Central memory CD8-positive, alpha-beta T cell (primary cell): ENCODE results near the gene C1QTNF6.
A peak's percentile ranks its signal among the peaks of the same experiment; 100 is the strongest.

Experiments
- ATAC-seq: fragments of 150-1000 bp; cut with Tn5 transposase; replicated peaks from 2 replicates; pipeline ENCODE4 v1.10.0; 2022; ENCODE audit warnings: mild to moderate bottlenecking, moderate FRiP score, moderate number of reproducible peaks; ENCODE audit not compliant: poor library complexity, severe bottlenecking; ENCODE audit errors: extremely low read depth
- DNase-seq, 2 donors: peaks; one replicate each; pipeline ENCODE4 v3.0.0; 2021; ENCODE audit warnings: low spot score in 2 of 2
- H3K27ac Mint-ChIP-seq: one replicate; pipeline ENCODE4 v1.8.0; 2022; ENCODE audit warnings: low read depth, mild to moderate bottlenecking, moderate library complexity, mixed read lengths
- H3K27me3 Mint-ChIP-seq: one replicate; pipeline ENCODE4 v1.8.0; 2022; ENCODE audit warnings: mixed read lengths
- H3K36me3 Mint-ChIP-seq: one replicate; pipeline ENCODE4 v1.8.0; 2022; ENCODE audit warnings: mild to moderate bottlenecking, moderate library complexity, mixed read lengths; ENCODE audit not compliant: insufficient read depth
- H3K4me1 Mint-ChIP-seq: one replicate; pipeline ENCODE4 v1.8.0; 2022; ENCODE audit warnings: mixed read lengths
- H3K4me3 Mint-ChIP-seq: one replicate; pipeline ENCODE4 v1.8.0; 2022; ENCODE audit warnings: mild to moderate bottlenecking, moderate library complexity, mixed read lengths
- H3K9me3 Mint-ChIP-seq: one replicate; pipeline ENCODE4 v1.8.0; 2022; ENCODE audit warnings: mixed read lengths

Gene C1QTNF6

DNA sequence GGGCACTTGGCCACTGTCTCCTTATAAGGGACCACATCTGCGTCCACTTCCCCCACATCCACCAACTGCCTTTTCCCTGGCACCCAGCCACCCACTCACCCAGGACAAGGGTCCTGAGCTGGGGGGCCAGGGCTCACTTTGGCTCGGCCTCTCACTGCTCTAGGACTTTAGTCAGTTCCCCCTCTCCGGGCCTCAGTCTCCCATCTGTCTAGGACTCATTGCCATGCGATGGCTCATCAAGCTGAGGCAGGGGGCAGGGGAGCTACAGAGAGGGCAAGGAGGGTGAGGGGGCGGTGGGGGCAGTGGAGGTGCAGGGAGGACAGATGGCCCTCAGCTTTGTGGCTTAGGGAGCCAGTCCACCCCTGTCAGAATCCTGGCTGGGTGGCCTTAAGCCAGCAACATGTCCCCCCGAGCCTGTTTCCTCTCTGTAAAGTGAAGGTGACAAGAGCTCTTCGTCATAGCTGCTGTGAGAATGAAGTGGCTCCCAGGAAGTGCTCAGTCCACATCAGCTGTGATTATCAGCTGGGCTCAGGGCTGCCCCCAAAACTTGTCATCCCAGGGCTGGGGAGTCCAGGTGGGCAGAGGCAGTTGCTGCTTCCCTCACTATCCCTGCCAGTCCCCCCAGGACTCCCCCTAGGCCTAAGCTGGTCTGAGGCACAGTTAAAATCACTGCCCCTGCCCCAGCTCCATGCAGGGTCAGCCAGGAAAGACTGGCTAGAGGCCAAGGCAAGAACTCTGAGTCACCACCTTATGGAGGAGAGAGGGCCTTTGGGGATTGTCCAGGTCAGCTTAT is 41.2 kb upstream of the C1QTNF6 start:
- Mint-ChIP-seq H3K9me3 (no peaks in the 10 kb centered on the region), H3K27ac (peak overlapping the region; percentile 97), H3K36me3 (peaks cover 70% of the 10 kb centered on the region), H3K4me3 (peak overlapping the region; percentile 61), H3K27me3 (no peaks in the 10 kb centered on the region), H3K4me1 (peaks cover 84% of the 10 kb centered on the region)
- DNase-seq: peak in 1 of 2 donors; percentile 35
- peak; percentile 50 for ATAC-seq

DNA sequence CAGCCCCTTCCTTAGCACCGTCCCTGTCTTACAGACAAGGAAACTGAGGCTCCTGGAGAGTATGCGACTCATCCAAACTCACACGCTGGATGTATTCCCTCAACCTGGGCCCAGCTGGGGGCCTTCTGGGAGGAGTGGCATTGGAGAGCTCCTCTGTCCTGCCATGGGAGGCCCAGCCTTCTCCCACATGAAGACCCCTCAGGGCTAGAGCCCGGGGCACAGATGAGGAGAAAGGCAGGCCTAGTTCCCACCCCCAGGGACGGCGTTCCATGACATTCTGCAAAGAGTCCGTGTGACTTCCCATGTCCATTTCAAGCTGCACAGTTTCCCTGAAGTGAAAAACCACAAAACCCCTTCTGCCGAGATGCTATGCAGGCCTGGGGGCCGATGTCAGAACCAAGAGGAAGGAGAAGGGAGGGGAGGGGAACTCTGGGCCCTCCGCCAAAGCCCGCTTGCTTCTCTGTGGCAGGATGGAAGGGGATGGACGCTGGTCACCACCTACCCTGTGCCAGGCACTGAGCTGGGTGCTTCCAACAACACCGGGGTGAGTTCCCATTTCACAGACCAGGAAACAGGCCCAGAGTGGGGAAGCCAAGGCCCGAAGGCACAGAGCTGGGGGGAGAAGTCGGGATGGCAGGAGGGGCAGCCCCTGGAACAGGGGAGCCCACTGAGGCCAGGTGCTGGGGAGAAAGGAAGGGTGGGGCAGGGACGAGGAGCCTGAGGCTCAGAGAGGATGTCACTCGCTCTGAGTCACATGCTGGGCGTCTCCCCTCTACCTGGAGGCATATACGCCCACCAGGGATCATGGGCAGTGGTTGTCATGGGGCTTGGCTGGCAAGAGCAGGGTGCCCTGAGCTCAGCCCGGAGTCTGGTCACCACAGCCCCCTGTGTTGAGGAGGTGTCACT is 40.3 kb upstream of the C1QTNF6 start:
- peaks cover 69% of the 10 kb centered on the region for H3K36me3 Mint-ChIP-seq
- H3K27ac Mint-ChIP-seq: peak overlapping the region; percentile 97
- H3K4me3 Mint-ChIP-seq: peak overlapping the region; percentile 61
- no peaks in the 10 kb centered on the region for H3K9me3 Mint-ChIP-seq
- no peaks in the 10 kb centered on the region for H3K27me3 Mint-ChIP-seq
- no peak for DNase-seq
- no peak for ATAC-seq
- peaks cover 84% of the 10 kb centered on the region for H3K4me1 Mint-ChIP-seq

- no peak for DNase-seq
- H3K9me3 Mint-ChIP-seq: peaks cover 3% of the 10 kb centered on the region
- peak overlapping the region; percentile 25 for H3K4me3 Mint-ChIP-seq
- peak overlapping the region; percentile 76 for H3K27ac Mint-ChIP-seq
- peaks cover 84% of the 10 kb centered on the region for H3K4me1 Mint-ChIP-seq
- ATAC-seq: no peak
- H3K36me3 Mint-ChIP-seq: peaks cover 58% of the 10 kb centered on the region
- H3K27me3 Mint-ChIP-seq: no peaks in the 10 kb centered on the region
These were observed 38.5 kb upstream of the C1QTNF6 start for GRCh38 chr22:37226514-37226913.

DNA sequence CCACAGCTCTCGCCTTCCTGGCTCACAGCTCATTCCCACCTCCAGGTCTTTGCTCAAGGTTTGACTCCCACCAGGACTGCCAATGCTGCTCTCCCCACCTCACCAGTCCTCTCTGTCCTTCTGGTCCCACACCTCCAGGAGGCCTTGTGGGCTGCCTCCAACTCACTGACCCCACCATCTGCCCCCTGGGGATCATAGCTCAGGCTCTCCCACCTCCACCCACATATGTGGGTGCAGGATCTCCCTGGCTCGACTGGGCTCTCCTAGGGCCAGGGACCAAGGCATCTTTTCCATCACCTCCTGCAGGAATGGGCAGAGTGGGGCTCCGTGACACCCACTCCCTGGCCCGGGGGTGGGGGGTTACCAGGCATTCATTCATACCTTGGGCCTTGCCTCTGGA is 38.0 kb upstream of the C1QTNF6 start:
- peaks cover 54% of the 10 kb centered on the region for H3K36me3 Mint-ChIP-seq
- no peaks in the 10 kb centered on the region for H3K27me3 Mint-ChIP-seq
- H3K4me3 Mint-ChIP-seq: peak overlapping the region; percentile 25
- H3K4me1 Mint-ChIP-seq: peaks cover 84% of the 10 kb centered on the region
- H3K27ac Mint-ChIP-seq: peak overlapping the region; percentile 76
- no peak for DNase-seq
- ATAC-seq: no peak
- peaks cover 5% of the 10 kb centered on the region for H3K9me3 Mint-ChIP-seq

GRCh38 chr22:37225481-37225880 is 37.4 kb upstream of the C1QTNF6 start:
- DNase-seq (no peak), ATAC-seq (no peak)
- Mint-ChIP-seq H3K27me3 (no peaks in the 10 kb centered on the region), H3K9me3 (peaks cover 5% of the 10 kb centered on the region), H3K4me1 (peaks cover 84% of the 10 kb centered on the region), H3K27ac (no peak overlapping the region), H3K4me3 (peak overlapping the region; percentile 25), H3K36me3 (peaks cover 52% of the 10 kb centered on the region)

- DNase-seq (no peak), ATAC-seq (no peak)
- Mint-ChIP-seq H3K4me3 (no peak overlapping the region), H3K9me3 (peaks cover 5% of the 10 kb centered on the region), H3K27me3 (no peaks in the 10 kb centered on the region), H3K27ac (peak overlapping the region; percentile 75), H3K36me3 (peaks cover 50% of the 10 kb centered on the region), H3K4me1 (peaks cover 84% of the 10 kb centered on the region)
These were observed 36.8 kb upstream of the C1QTNF6 start for GRCh38 chr22:37224757-37225420.

DNA sequence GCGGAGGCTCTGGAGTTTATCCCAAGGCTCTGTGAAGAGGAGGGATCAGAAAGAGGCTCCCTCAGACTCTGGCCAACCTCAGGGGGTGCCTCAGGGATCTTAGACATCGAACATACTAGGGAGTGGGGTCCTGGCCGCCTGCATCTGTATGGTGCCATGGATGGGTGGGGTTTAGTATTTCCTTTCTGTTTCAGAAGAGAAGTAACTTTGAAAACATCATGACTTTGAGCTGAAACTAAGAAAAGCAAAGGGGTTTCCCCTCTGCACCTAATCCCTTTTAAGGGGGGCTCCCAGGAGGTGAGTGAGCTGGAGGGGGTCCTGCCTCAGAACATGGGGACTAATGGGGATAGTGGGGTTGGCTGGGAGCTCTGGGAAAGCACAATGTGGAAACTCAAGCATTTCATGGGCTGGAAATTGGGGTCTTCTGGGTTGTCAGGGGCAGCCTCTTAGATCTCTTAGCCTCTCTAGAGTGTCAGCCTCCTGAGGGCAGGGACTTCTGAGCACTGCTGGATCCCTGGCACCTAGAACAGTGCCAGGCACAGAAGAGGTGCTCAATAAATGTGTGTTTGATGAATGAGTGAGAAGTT is 36.0 kb upstream of the C1QTNF6 start:
- Mint-ChIP-seq H3K27me3 (no peaks in the 10 kb centered on the region), H3K36me3 (peaks cover 46% of the 10 kb centered on the region), H3K4me1 (peaks cover 84% of the 10 kb centered on the region), H3K27ac (peak overlapping the region; percentile 75), H3K9me3 (peaks cover 5% of the 10 kb centered on the region), H3K4me3 (peak overlapping the region; percentile 45)
- ATAC-seq (no peak), DNase-seq (no peak)

GRCh38 chr22:37222440-37222971 is 34.5 kb upstream of the C1QTNF6 start:
- peaks cover 36% of the 10 kb centered on the region for H3K36me3 Mint-ChIP-seq
- DNase-seq: peak in 1 of 2 donors; percentile 40
- peak overlapping the region; percentile 75 for H3K27ac Mint-ChIP-seq
- peak overlapping the region; percentile 45 for H3K4me3 Mint-ChIP-seq
- H3K9me3 Mint-ChIP-seq: peaks cover 5% of the 10 kb centered on the region
- H3K27me3 Mint-ChIP-seq: no peaks in the 10 kb centered on the region
- peaks cover 85% of the 10 kb centered on the region for H3K4me1 Mint-ChIP-seq
- peak; percentile 40 for ATAC-seq

DNA sequence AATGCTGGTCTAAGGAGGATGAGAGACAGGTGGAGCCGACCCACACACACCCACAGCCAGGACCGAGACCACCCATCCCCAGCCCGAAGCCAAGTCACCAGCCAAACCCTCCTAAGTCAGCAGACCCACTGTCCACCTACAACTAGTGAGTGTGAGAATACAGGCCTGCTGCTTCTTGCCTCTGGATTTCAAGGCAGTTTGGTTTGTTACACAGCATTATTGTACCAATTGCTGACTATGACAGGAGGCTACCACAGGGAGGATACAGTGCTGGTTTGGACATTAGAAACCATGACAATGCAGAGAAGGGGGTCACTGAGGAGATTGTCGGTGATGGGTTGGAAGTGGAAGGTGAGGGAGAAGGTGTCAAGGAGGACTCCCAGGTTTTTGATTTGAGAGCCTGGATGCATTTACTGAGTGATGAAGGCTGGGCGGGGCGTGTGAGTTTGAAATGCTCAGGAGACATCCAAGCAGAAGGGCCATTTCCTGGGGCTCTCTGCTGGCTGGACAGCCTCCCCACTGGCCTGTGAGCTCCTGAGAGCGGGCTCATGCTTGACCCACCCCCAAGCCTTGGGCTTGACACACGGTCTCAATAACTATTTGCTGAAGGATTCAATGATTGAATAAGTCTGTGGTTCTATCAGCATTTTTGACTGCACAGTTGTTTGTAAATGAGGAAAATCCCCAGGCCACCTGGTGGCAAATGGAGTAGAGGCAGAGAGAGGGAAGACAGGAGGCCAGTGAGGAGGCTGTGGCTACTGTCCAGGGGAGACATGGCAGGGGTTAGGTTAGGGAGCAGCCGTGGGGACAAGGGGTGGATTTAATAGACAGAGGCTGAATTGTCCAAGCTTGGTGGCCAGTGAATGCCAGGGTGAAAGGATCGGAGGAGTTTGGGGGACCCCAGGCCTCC is 33.6 kb upstream of the C1QTNF6 start:
- Mint-ChIP-seq H3K9me3 (peaks cover 5% of the 10 kb centered on the region), H3K4me1 (peaks cover 86% of the 10 kb centered on the region), H3K36me3 (peaks cover 36% of the 10 kb centered on the region), H3K4me3 (peak overlapping the region; percentile 45), H3K27ac (peak overlapping the region; percentile 75), H3K27me3 (no peaks in the 10 kb centered on the region)
- ATAC-seq: no peak
- no peak for DNase-seq

DNA sequence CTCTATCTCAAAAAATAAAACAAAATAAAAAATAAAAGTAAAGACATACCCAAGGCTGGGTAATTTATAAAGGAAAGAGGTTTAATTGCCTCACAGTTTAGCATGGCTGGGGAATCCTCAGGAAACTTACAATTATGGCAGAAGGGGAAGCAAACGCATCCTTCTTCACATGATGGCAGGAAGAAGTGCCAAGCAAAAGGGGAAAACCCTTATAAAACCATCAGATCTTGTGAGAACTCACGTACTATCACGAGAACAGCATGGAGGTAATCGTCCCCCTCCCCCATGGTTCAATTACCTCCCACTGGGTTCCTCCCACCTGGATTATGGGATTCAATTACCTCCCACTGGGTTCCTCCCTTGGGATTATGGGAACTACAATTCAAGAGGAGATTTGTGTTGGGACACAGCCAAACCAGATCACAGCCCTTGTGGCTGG is 32.5 kb upstream of the C1QTNF6 start:
- Mint-ChIP-seq H3K4me3 (peak overlapping the region; percentile 34), H3K36me3 (peaks cover 29% of the 10 kb centered on the region)
- no peak for DNase-seq

DNA sequence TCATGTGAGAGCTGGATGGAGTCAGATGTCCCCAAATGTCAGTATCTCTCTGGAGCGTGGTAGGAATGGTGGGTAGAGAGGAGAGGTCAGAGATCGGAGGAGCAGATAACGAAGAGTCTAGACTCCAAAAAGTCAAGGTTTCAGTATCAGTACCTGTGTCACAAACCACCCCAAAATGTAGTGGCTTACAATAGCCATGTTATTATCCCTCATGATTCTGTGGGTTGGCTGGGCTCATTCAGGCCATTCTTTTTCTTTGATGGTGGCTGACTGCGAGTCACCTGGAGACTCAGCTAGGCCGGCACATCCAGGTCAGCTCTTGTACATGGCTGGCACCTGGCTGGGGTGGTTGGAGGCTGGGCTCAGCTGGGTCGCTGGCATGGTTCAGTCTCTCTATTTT is 31.5 kb upstream of the C1QTNF6 start:
- Mint-ChIP-seq H3K9me3 (peaks cover 5% of the 10 kb centered on the region), H3K36me3 (peaks cover 20% of the 10 kb centered on the region), H3K4me1 (peaks cover 71% of the 10 kb centered on the region), H3K27me3 (no peaks in the 10 kb centered on the region), H3K27ac (peak overlapping the region; percentile 75), H3K4me3 (peak overlapping the region; percentile 29)
- ATAC-seq: no peak
- no peak for DNase-seq

More for the DNA sequence above, 32.5 kb upstream of the C1QTNF6 start:
- peaks cover 81% of the 10 kb centered on the region for H3K4me1 Mint-ChIP-seq
- peak overlapping the region; percentile 75 for H3K27ac Mint-ChIP-seq
- peaks cover 5% of the 10 kb centered on the region for H3K9me3 Mint-ChIP-seq
- no peaks in the 10 kb centered on the region for H3K27me3 Mint-ChIP-seq
- no peak for ATAC-seq
